KBM-7 (cell line): ENCODE results near the gene JPT1.

ENCODE experiments used
- DNase-seq: peaks from one replicate; pipeline ENCODE4 v3.0.0-alpha.2; 2015
- in situ Hi-C: fragments of 300-500 bp; cut with MboI; formaldehyde crosslinking; loops from 2 replicates; pipeline ENCODE4 v1.14.3; 2020; ENCODE audit warnings: low sequenced_read_pairs, low pct_unique_long_range_greater_than_20kb, mixed read lengths

The JPT1 gene

GRCh38 chr17:75090871-75091854 lies 63.1 kb downstream of the JPT1 start:
- no peak for DNase-seq
- in situ Hi-C loops: no loop called here

DNA sequence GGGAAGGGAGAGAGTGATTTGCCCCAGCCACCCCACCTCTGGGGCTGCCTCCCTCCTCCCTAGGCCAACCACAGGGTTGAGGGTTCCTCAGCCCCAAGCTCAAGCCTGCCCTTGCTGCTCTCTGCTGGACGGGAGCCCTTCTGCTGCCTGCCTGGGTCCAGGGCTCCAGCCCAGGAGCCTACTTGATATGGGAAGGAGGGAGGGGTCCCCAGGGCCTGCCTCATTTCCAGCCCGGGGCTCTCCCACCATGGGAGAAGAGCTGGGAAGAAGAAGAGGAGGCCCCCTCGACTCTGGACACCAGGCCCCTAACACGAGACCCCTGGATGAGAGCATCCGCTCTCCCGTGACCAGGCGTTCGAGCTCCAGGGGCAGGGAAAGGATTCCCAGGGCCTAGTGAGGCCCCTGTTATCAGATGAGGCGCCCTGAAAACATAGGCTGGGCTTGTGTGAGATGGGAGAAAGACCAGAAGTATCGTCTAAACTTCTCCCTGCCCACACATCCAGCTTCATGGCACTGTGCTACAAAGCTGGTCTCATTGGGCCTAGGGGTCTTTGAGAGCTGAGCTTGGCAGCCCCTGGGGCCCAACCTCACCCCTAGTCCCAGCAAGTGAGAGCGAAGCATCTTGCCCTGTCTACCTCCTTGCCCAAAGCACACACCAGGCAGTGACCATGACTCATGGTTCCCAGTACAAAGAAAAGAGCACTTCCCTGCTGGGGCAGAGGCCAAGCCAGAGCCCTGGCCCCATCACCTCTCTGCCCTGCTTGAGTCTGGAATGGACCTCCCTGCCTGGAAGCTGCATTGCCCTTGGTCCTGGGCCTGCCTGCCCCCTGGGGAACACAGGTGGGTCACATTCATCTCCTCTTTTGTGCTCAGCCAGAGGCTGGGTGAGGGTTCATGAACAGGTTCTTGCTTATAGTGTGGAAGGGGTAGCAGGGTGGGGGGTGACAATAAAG lies 65.6 kb downstream of the JPT1 start:
- DNase-seq: no peak
- in situ Hi-C loops: no loop called here

DNA sequence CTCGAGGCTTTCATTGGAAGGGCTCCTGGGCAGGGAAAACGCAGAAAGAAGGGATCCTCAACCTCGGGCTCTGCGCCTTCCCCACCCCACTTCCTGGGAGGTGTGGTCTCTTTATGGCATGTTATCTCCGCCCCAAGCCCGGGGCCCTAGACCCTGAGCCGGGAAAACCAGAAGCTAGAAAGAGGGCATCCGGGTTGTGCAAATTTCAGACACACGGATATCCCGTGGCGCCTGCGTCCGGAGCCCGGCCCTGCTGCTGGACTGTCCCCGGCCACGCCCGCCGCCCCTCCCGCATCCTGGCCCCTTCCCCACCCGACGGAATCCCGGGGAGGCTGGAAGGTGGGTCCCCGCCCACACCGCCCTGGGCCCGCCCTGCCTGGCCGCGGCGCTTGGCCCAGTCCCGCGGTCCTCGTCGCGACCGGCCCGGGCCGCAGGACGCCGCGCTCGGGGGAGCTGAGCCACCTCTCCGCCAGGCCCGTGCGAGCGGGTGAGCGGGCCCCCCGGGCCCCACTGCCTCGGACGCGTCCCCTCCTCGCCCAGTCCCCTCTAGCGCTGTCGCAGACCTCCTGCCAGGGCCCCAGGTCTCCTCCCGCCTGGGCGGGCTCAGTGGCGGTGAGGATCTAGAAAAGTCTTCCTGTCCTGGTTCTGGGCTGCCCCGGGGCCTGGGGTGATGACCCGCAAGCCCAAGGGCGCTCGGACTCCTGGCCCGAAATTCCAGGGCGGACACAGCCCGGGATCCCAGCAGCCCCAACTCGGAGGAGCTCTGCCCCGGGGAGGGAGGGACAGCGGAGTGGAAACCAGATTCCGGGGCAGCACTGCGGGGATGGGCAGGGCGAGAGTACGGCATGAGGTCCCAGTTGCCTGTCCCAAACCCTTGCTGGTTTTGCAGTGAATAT lies 66.5 kb downstream of the JPT1 start, which contains the start of gene SLC16A5:
Gene SLC16A5, plus strand, starts transcription at position 397 of the 896 bp plus-strand sequence. CDS start 5,683 bp downstream, outside the sequence.
- peak; percentile 78 for DNase-seq
- in situ Hi-C loops: no loop called here

- no peak for DNase-seq
- in situ Hi-C loops: no loop called here
Measured at GRCh38 chr17:75087182-75087557, 67.1 kb downstream of the JPT1 start.

DNA sequence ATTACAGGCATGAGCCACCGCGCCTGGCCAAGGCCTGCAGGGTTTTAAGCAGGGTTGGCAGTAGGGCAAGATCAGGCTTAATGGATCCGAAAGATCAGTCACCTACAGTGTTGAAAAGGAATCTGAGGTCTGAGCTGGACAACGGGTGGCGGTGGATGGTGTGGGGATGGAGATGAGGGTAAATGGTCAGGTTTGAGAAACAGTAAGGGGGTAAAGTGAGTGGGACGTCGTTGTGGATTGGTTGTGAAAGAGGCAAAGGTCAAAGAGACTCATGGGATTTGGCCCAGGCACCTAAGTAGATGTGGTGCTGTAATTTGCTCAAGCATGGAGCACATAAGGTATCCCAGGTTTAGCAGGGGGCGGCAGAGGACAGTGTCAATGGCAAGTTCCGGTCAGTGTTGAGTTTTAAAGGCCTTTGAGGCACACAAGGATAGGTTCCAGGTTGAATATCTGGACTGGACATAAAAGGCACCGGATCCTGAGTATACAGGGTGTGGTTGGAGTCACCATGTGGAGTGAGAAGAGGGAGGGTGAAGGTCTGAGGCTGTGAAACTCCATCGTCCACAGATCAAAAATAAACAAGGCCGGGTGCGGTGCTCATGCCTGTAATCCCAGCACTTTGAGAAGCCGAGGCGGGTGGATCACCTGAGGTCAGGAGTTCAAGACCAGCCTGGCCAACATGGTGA lies 67.7 kb downstream of the JPT1 start:
- in situ Hi-C loops: no loop called here

More for the DNA sequence above, 67.7 kb downstream of the JPT1 start:
- no peak for DNase-seq
